Esophagus muscularis mucosa (tissue), 4 donors: ENCODE measurements around the gene TEAD1.

Experiments used
- EP300 ChIP-seq: sonication (generic); formaldehyde crosslinking; IDR thresholded peaks from one replicate; pipeline ENCODE4 v1.6.1; 2017; ENCODE audit warnings: antibody characterized with exemption
- POLR2A ChIP-seq: fragments of 450-650 bp; IDR thresholded peaks from one replicate; pipeline ENCODE4 v1.6.1; 2017; ENCODE audit warnings: antibody characterized with exemption, moderate library complexity, mild to moderate bottlenecking, low read depth
- POLR2AphosphoS5 ChIP-seq, 2 donors: sonication (generic); formaldehyde crosslinking; IDR thresholded peaks; one replicate each; pipeline ENCODE4 v1.6.1; 2017; ENCODE audit warnings: antibody characterized with exemption in 2 of 2
- TF ChIP-seq, protein P1 (sequence below), 3 experiments: fragments of 200-600 bp in 2 of 3; fragments of 450-650 bp in 1 of 3; sonication (generic) in 2 of 3; IDR thresholded peaks; one replicate each; pipeline ENCODE4 v1.5.1; 2017 to 2019; ENCODE audit warnings: antibody characterized with exemption in 3 of 3, mild to moderate bottlenecking in 2 of 3, moderate library complexity in 1 of 3

DNA sequence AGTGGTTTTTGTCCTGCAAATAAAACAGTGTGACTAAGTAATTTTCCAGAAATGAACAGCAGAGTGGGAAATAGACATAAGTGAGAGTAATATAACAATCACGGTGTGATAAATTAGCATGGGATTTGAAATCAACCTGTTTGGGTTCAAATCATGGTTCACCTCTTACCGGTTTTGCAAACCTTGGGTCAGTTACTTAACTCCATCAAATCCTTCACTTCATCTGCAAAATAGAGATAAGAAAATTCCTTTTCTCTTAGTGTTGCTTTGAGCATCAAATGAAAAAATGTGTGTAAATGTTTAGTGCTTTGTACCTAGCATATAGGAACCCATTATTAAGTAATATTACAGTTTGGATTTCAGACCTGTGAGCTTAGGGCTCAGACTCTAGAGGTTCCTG lies 152.2 kb downstream of the TEAD1 start:
- TF ChIP-seq EP300 (no peak), POLR2AphosphoS5 (IDR thresholded peaks at IDR 0.05) (no peak), POLR2A (no peak)
- TF ChIP-seq, protein P1, sequence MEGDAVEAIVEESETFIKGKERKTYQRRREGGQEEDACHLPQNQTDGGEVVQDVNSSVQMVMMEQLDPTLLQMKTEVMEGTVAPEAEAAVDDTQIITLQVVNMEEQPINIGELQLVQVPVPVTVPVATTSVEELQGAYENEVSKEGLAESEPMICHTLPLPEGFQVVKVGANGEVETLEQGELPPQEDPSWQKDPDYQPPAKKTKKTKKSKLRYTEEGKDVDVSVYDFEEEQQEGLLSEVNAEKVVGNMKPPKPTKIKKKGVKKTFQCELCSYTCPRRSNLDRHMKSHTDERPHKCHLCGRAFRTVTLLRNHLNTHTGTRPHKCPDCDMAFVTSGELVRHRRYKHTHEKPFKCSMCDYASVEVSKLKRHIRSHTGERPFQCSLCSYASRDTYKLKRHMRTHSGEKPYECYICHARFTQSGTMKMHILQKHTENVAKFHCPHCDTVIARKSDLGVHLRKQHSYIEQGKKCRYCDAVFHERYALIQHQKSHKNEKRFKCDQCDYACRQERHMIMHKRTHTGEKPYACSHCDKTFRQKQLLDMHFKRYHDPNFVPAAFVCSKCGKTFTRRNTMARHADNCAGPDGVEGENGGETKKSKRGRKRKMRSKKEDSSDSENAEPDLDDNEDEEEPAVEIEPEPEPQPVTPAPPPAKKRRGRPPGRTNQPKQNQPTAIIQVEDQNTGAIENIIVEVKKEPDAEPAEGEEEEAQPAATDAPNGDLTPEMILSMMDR (IDR thresholded peaks at IDR 0.05) = no peak
